GM12872 (cell line): ENCODE measurements around the gene NCOA1.

Experiments
- TF ChIP-seq, protein P1 (sequence below): IDR thresholded peaks from 3 replicates; pipeline ENCODE4 v1.5.1; 2011; ENCODE audit warnings: low read depth, mild to moderate bottlenecking, low read length, moderate library complexity; ENCODE audit not compliant: insufficient read depth

NCOA1 gene

GRCh38 chr2:24510771-24511170, 19.7 kb downstream of the NCOA1 start:
- TF ChIP-seq, protein P1, sequence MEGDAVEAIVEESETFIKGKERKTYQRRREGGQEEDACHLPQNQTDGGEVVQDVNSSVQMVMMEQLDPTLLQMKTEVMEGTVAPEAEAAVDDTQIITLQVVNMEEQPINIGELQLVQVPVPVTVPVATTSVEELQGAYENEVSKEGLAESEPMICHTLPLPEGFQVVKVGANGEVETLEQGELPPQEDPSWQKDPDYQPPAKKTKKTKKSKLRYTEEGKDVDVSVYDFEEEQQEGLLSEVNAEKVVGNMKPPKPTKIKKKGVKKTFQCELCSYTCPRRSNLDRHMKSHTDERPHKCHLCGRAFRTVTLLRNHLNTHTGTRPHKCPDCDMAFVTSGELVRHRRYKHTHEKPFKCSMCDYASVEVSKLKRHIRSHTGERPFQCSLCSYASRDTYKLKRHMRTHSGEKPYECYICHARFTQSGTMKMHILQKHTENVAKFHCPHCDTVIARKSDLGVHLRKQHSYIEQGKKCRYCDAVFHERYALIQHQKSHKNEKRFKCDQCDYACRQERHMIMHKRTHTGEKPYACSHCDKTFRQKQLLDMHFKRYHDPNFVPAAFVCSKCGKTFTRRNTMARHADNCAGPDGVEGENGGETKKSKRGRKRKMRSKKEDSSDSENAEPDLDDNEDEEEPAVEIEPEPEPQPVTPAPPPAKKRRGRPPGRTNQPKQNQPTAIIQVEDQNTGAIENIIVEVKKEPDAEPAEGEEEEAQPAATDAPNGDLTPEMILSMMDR, result no peak

- TF ChIP-seq, protein P1, result no peak
Observed at GRCh38 chr2:24511198-24511597, 20.1 kb downstream of the NCOA1 start.

DNA sequence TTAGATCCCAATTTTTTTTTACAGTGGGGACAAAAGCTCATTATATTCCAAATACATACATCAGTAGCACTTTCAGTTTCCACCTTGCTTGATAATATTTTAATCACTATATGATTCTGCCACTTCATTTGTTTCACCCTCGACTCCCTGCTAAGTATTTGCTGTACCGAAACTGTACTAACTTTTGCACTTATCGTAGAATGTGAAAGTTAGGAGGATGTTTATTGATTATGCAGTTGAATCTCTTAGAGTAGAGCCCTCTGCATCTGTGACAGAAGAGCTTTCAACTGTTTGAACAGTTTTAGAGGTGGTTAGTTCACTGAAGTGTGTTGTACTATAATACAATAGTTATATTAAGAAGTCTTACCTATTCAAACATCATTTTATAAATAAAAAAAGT, 20.8 kb downstream of the NCOA1 start:
- TF ChIP-seq, protein P1, result no peak

DNA sequence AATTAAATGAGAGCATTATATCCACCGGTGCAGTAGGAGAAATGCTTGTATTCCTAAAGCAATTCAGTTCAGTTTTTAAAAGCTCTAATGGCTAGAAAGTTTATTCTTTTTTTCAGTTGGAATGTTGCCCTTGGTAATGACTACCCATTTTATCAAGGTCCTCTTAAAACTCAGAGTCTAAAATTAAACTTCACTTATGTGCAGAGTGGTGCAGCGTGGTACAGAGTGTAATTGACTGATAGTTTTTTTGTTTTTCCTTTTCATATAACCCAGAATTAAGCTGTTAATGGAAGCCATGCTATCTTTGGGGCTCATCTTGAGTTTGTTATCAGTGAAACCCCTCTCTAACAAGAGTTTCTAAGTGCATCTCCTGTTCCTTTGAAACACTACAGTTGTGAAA, 21.4 kb downstream of the NCOA1 start:
- TF ChIP-seq, protein P1, result no peak

- TF ChIP-seq, protein P1, result no peak
Observed at GRCh38 chr2:24512831-24513230, 21.8 kb downstream of the NCOA1 start.

DNA sequence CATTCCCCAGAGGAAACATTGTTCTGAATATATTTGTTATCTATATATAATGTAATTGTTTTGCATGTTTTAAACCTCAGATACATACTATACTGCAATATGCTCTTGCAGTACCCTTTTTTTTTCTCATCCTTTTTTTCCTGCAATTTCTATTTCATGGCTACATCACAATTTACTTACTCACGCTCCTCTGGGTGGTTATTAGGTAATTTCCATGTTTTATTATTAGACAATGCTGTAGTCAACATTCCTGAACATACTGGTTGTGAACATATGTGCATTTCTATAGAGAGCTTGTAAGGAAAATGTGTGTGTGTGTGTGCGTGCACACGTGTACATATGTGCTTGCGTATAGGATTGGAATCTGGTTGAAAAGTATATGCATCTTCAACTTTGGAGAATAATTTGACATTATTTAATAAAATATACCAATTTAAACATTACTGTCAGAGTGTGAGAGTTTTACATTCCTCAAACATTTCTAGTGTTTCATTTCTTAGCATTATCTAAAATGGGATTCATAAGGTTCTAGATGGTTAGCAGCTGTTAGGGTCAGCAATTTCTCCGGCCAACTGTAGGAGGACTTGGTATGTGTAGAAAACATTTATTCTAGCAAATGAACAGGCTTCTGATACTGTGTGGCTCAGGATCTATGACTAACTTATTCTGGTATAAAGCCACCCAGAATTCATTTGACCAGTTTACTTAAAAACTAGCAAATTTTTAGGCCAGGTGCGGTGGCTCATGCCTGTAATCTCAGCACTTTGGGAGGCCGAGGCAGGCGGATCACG, 22.4 kb downstream of the NCOA1 start:
- TF ChIP-seq, protein P1, result no peak

- TF ChIP-seq, protein P1, result no peak
Observed at GRCh38 chr2:24514820-24515219, 23.8 kb downstream of the NCOA1 start.
